Fibroblast of lung (primary cell): ENCODE results near the gene ADCK2.

Experiments used
- EZH2 ChIP-seq: IDR thresholded peaks from 2 replicates; pipeline ENCODE4 v1.5.1; 2012; ENCODE audit warnings: low read length, control low read depth, mild to moderate bottlenecking; ENCODE audit errors: missing control alignments
- TF ChIP-seq, protein P1 (sequence below), 2 donors: IDR thresholded peaks in 1 of 2; conservative IDR thresholded peaks in 1 of 2; 1 replicate in 1 of 2; 2 replicates in 1 of 2; pipeline ENCODE4 v1.5.1; 2011 to 2012; ENCODE audit warnings: low read length in 2 of 2, control low read depth in 1 of 2, inconsistent platforms in 1 of 2, low read depth in 1 of 2, mild to moderate bottlenecking in 1 of 2

DNA sequence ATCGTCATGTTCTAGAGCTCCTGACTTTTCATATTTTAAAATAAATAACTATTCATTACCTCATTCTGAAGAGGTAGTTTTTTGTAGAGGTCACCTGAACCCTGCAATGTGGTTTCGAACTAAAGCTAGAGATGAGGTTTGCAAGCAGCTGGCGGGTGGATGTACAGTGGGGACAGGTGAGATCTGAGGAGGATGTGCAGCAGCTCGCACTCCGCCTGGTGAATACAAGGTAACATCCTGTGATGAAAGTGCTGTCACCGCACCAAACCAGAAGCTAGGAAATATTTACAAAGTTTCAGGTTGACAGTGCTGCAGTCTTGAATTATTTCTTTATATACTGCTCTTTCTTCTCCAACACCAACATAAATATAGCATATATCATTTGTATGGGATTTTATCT is 50.3 kb downstream of the ADCK2 start:
- TF ChIP-seq, protein P1, sequence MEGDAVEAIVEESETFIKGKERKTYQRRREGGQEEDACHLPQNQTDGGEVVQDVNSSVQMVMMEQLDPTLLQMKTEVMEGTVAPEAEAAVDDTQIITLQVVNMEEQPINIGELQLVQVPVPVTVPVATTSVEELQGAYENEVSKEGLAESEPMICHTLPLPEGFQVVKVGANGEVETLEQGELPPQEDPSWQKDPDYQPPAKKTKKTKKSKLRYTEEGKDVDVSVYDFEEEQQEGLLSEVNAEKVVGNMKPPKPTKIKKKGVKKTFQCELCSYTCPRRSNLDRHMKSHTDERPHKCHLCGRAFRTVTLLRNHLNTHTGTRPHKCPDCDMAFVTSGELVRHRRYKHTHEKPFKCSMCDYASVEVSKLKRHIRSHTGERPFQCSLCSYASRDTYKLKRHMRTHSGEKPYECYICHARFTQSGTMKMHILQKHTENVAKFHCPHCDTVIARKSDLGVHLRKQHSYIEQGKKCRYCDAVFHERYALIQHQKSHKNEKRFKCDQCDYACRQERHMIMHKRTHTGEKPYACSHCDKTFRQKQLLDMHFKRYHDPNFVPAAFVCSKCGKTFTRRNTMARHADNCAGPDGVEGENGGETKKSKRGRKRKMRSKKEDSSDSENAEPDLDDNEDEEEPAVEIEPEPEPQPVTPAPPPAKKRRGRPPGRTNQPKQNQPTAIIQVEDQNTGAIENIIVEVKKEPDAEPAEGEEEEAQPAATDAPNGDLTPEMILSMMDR (conservative IDR thresholded peaks at IDR 0.05 in 1 of 2, IDR thresholded peaks at IDR 0.05 in 1 of 2; ENCODE audit: low read depth in 1 of 2, low read length in 2 of 2) = no peak
- no peak for TF ChIP-seq EZH2
